Activated CD4-positive, alpha-beta T cell treated with anti-CD3 and anti-CD28 coated beads, Interleukin-2, amount 50 U/mL, for 1 hour (primary cell): ENCODE measurements around the gene CNTRL.

Source experiments
- DNase-seq: peaks from one replicate; pipeline ENCODE4 v3.0.0-alpha.2; 2020

CNTRL gene

DNA sequence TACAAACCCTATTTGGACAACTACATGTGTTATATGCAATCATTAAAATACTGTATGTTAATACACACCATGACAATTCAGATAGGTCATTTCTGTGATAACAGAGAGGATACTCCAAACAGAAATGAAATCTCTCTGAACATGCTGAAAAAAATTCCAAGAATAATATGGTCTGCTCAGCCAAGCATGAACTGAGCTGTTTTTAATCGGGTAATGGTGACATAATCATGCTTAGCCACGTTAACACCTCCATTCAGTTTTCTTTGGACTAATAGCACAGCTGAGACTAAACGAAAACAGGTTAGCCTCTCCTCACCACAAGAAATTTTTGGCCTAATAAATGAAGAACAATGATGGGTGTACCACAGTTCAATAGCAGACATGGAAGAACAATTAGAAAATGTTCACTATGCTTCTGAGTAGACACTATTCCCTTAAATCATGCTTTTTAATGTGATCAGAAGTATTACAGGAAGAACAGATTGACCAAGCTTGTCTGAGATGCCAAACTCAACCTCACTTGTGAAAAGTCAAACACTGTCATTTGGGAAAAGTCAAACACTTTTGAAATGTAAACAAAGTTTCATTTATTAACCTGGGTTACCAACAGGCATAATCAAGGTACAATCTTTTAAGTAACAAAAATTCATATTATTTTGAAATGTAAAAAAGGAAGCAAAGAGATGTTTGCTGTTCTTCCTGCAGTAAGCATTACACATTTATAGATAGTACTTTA, 107.5 kb downstream of the CNTRL start:
- DNase-seq: no peak

GRCh38 chr9:121182989-121183388, 108.2 kb downstream of the CNTRL start:
- no peak for DNase-seq

DNA sequence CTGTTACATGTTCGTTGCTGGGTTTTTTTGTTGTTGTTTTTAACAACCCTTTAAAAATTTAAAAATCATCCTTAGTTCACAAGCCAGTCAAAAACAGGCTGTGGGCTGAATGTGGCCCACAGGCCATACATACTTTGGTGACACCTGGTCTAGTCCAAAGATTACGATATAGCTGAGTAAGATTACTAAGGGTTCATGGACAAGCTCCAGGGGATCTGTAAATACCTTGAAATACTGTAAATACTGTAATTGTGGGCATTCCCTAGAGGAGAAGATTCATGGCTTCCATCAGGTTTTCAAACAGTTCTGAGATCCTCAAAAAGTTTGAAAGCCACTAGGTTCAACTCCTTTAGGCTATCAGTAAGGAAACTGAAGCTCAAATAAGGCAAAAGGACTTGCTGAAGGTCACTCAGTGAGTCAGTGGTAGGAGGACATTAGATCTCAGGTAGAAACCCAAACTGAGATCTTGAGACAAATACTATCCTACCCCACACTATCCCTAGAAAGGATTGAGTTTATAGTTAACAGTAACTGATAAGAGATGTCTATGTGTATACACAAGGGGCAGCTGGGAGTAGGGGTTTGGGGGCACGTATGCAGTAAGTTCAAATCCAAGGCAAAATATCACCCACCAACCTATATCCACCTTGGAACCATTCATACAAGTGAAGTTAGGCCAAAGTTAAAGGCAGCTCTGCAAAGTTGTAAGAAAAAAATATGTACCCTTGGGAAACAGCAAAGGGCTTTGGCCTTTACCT, 109.1 kb downstream of the CNTRL start:
- DNase-seq: no peak

DNA sequence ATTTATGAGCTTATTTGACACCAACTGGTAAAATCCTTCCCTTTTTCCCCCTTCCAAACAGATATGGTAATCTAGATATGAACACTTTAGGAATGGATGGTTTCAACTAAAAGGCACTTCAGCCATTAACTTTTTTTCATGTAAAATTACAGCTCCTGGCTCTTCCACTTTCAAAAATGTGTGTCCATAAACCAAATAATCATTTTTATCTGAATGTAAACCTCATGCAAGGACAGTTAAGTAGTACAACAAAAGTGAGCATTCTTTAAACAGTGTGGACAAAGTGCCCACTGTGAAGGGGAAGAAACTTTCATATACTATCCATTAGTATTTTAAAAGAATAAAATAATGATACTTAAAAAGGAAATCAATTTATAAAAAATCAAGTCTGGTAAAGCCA, 109.7 kb downstream of the CNTRL start:
- no peak for DNase-seq

DNA sequence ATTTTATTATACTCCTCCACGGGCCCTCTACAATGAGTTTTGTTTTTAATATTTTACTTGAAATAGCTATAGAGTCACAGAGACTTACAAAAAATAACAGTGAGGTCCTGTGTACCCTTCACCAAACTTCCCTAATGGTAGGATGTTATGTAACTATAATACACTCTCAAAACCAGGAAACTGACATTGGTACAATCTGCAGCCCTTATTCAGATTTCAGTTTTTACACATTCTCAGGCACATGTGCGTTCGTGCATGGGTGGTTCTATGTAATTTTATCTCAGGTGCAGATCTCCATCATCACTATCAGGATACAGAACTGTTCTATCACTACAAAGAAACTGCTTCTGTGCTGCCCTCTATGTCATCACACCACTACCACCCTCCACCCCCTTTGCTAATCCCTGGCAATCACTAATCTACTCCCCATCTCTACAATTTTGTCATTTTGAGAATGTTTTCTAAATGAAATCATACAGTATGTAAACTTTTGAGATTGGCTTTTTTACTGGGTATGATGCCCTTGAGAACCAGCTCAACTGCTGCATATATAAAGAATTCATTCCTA, 110.5 kb downstream of the CNTRL start:
- no peak for DNase-seq

GRCh38 chr9:121185774-121186403, 111.1 kb downstream of the CNTRL start:
- no peak for DNase-seq

- no peak for DNase-seq
These were observed 113.0 kb downstream of the CNTRL start for GRCh38 chr9:121187636-121188305.

GRCh38 chr9:121189006-121189405, 114.3 kb downstream of the CNTRL start:
- DNase-seq: no peak

DNA sequence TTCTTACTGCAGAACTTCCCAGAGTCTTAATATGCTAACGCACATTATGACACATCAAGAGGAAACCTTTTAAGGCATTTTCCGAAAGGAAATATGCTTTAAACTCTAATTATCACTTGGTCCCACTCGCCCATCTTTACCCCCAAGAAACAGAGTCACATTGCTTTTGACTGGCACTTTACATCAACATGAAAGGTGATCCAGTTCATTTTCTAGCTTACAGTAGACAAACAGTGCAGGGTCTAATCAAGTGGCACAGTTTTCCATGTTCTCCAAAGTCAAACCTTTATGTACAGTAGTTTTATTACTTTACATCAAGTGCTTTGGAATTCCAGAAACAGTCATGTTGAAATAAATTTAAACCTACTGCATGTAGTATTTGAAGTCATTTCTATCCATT, 114.9 kb downstream of the CNTRL start:
- DNase-seq: no peak

DNA sequence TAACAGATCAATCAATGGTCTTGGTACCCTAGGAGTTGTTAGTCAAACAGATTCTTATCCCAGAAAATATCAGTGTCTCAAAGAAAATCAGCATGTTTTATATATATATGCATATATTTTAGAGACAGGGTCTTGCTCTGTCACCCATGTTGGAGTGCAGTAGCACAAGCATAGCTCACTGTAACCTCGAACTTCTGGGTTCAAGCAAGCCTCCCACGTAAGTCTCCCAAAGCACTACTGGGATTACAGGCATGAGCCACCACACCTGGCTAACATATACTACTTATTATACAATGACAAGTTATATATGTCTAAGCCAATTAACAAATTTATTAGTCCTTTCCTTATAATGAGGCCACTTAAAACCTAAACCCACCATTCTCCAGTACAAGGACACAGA, 116.5 kb downstream of the CNTRL start:
- DNase-seq: no peak

GRCh38 chr9:121192518-121192917, 117.8 kb downstream of the CNTRL start:
- no peak for DNase-seq

GRCh38 chr9:121192959-121193640, 118.3 kb downstream of the CNTRL start:
- no peak for DNase-seq

DNA sequence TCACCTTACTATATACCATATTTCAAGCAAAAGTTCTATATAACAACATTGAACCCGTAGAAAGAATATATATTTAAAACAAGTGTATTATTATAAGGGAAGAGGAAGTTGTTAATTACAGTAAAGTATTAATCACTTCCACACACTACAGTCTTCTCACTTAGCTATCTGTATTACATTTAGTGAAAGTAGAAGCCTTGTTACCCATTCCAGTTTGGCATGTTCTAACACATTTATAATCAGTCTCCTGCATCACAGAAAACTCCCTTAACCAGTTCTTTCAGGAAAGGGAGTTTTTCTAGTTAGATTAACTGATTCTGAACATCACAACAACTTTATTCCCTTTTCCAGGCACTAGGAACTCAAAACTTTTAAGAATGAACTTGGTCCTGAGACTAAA, 120.0 kb downstream of the CNTRL start:
- no peak for DNase-seq

DNA sequence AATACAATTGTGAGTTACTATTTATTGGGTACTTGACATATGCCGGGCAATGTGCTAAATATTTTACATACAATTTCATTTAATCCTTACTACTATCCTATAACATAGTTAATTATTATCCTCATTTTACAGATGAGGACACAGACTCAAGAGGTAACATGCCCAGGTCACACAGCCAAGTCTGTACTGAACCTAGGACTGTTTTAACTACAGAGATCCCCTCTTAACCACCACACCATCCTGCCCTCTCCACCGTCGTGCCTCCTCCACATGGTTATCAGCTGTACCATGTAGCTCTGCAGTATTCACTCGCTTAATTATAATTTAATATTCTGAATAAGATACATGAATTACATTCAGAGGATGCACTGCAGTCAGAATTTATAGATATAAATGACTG, 121.6 kb downstream of the CNTRL start:
- no peak for DNase-seq

- no peak for DNase-seq
These were observed 122.4 kb downstream of the CNTRL start for GRCh38 chr9:121197132-121197531.

DNA sequence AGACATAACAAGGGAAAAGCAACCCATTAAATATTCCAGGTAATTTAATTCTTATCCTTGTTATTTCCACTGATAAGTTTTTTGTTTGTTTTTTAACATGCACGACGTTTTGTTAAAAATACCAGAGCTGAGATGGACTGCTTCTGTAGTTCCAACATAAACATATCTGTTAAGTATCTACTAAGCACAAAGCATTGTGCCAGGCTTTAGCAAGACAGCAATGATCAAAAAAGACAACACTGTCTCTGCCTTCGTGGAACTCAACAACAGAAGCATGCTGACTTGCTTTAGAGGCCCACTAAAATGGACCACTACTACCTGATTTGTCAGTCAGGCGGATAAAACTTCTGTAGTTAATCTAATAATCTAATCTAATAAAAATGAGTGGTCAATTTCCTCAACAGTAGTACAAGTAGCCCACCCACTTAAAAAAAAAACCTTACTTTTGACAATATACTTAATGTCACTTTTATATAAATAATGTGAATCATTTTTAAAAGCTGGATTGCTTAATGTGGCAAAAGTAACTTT, 123.8 kb downstream of the CNTRL start:
- no peak for DNase-seq

DNA sequence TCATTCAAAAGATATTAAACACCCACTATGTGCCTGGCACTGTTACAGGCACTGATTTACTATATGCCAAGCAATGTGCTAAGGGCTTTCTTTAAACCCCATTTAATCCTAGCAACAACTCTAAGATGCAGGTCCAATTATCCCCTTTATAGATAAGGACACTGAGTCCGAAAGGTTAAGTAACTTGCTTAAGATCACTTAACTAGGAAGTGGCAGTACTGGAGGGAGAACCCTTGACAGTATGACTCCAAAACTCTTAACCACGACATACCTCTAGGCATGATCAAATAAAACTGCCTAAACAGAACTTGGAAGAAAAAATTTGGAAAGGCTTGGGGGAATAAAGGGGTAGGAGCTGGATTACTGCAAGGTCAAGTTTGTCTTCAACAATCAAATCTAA, 125.2 kb downstream of the CNTRL start:
- no peak for DNase-seq

DNA sequence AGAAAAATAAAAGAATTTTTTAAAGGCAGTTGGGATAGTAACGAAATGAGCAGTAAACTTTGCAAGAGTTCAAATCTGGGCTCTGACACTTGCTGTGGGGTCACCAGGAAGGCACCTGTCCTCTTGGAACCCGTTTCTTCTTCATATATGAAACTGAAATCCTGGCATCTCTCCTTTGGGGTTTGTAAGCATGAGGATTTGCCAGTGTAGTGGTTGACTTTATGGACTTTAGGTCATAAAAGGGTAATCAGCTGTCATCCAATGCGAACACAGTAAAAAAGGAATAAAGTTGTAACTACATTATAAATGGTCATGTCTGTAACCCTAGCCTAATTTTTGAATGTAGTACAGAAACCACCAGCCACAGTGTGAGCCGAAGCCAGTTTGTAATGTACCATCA, 125.6 kb downstream of the CNTRL start:
- DNase-seq: no peak

DNA sequence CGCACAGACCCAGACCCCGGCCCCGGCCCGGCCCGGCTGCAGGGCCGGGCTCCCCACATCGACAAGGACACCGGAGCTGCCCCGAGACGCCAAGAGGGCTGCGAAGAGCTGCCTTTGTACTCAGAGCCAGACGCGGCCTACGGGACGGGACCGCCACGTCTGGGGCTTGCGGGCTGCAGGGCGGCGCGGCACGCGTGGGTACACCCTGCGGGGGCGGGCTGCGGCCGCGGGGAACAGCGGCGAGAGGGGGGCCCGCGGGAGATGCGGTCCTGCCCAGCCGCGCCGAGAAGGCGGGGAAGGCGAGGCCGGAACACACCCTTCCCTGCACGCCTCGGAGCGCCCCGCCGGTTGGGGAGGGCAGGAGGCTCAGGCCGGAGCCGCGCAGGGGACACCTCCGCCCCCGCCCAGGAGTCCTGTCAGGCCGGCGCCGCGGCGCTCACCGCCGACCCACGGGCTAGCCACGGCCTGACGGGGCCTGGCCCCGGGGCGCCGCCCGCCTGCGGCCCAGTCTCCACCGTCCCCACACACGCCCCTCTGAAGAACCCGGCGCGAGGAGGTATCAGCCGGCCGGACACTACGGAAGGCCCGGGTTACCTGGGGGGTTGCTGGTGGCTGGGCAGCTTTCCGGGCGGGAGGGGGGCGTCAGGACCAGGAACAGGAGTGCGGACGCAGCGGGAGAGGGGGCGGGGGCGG, 126.4 kb downstream of the CNTRL start:
- DNase-seq: peak; percentile 43

DNA sequence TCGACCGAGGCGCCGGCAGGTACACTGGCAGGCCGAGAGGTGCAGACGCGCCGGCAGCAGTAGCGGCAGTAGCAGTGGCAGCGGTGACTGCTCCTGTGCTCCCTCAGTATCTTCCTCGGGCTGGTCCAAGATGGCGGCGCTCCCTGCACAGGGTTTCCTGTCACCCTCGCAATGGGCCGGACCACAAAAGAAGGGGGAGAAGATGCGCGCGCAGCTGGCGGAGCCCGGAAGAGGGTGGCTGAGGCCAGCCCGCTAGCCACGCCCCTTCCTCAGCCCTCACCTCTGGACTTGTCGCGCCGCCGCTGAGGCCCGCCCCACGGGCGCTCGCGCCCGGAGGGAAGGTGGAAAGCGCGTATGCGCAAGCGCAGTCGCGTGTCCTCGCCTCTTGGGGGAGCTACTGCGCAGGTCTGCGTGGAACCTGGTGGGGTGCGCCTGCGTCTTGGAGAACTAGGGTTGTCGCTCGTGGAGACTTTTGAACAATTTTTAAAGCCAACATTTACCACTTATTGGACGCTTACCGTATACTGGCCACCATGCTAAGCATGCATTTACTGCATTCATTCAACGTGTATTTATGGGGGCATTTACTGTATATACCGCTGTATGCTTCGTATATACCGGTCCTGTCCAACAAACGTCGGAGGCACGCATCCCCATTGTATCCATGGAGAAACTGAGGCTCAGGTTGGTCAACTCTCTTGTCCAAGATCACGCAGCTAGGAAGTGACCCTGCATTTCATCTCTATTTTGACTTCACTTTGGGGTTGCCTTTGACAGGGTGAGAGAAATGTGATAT, 127.2 kb downstream of the CNTRL start, which contains the start of gene RAB14:
RAB14 (minus strand) TSS at position 132 of the 796 bp plus-strand sequence. CDS start 8,457 bp downstream, outside the sequence.
- peak; percentile 100 for DNase-seq

DNA sequence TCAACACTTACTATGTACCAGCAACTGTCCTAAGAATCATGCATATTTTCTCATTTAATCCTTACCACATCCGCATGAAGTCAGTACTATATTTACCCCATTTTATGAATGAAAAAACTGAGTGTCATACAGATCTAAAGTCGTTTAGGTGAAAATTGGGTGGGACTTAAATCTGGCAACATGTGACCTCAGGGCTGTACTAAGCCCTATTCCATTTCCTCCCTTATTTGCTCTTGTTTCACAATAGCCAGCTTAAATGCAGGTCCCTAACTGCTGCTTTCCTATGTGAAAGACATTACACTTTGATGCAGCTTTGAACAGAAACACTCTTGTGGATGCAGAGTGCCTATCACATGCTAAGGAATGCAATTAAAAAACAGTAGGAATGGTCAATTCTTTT, 129.4 kb downstream of the CNTRL start:
- DNase-seq: no peak
